Bronchial epithelial cell (primary cell): ENCODE results near the gene PPOX. TPM values are rescaled to one million over a fixed set of nuclear protein-coding genes. Genes with fewer than 3 reads are reported as not detected.

Experiments
- DNase-seq: peaks from one replicate; pipeline ENCODE4 v3.0.0-alpha.2; 2010; ENCODE audit warnings: low read depth
- FAIRE-seq: peaks from 2 replicates; lab custom pipeline; 2011; peaks lifted over from hg19 to GRCh38; lab: Jason Lieb, UNC
- H3K27me3 ChIP-seq: 2 replicates; pipeline ENCODE4 v1.5.1; 2011; ENCODE audit warnings: low read length; ENCODE audit not compliant: control insufficient read depth, insufficient read depth
- H3K36me3 ChIP-seq: 2 replicates; pipeline ENCODE4 v1.5.1; 2011; ENCODE audit warnings: low read length; ENCODE audit not compliant: control insufficient read depth, insufficient read depth
- H3K4me3 ChIP-seq: 2 replicates; pipeline ENCODE4 v1.5.1; 2011; ENCODE audit warnings: mild to moderate bottlenecking, low read depth, low read length, control low read depth
- CTCF ChIP-seq: IDR thresholded peaks from 2 replicates; pipeline ENCODE4 v1.5.1; 2011; ENCODE audit warnings: mild to moderate bottlenecking, moderate library complexity, low read length, control low read depth, inconsistent platforms; ENCODE audit not compliant: insufficient read depth, severe bottlenecking
- total RNA-seq: library from RNA; depleted of rRNA; stranded (reverse); fragments of >200 nt; gene quantifications from 2 replicates; pipeline ENCODE4 v1.2.1, GENCODE V29; 2014

PPOX gene
- total RNA-seq, 1 donor from 2014 or later, result 10.0 TPM

DNA sequence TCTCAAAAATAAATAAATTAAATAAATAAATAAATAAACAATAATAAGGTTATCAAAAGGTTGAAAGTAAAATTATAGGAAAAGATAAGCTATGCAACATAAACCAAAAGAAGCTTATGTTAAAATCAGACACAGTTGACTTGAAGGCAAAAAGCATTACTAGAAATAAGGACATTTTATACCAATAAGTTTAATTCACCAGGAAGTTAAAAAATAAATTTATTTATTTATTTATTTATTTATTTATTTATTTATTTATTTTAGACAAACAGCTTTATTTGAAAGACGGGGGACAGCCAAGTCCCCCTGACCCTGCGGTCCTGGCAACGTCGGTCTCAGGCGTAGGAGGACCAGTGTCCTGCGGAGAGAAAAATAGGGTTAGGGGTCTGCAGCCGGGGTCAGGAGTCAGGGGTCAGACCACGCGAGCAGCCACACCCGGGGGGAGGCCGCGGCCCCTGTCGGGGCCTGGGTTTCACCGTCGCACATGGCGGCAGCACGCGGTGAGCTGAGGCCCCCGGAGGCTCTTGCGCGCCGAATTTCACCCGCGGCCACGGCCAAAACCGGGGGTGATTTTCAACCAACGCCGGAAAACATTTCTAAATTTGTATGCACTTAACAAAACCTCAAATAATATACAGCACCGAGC, 25.3 kb upstream of the PPOX start:
- no peak for DNase-seq
- Histone ChIP-seq H3K36me3 (no peaks in the 10 kb centered on the region), H3K4me3 (no peak overlapping the region), H3K27me3 (no peaks in the 10 kb centered on the region)
- FAIRE-seq, result no peak
- no peak for TF ChIP-seq CTCF

GRCh38 chr1:161145832-161146231, 20.4 kb upstream of the PPOX start:
- DNase-seq (no peak), FAIRE-seq (no peak)
- Histone ChIP-seq H3K27me3 (no peaks in the 10 kb centered on the region), H3K4me3 (no peak overlapping the region), H3K36me3 (no peaks in the 10 kb centered on the region)
- no peak for TF ChIP-seq CTCF

DNA sequence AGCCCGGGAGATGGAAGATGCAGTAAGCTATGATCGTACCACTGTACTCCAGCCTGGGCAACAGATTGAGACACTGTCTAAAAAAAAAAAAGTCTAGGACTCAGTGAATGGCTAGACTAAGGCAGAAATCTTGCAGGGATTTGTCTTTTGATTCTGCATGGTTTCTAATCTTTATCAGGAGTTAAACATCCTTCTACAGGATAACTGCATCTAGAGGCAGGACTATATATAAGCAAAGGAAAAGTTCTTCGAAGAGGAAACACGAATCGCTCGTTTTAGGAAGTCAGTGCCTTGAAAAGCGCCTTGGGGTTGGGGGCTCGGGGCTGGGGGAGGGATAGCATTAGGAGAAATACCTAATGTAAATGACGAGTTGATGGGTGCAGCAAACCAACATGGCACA, 13.1 kb upstream of the PPOX start:
- no peak for DNase-seq
- peak overlapping the region; percentile 94 for H3K4me3 ChIP-seq

GRCh38 chr1:161153682-161154337, 12.4 kb upstream of the PPOX start, which contains the start of gene UFC1:
Gene UFC1 (plus strand): TSS chr1:161153978. CDS start chr1:161153998, 20 bp downstream.
- no peaks in the 10 kb centered on the region for H3K27me3 ChIP-seq
- H3K36me3 ChIP-seq, result peaks cover 3% of the 10 kb centered on the region
- FAIRE-seq, result no peak
- TF ChIP-seq CTCF, result no peak
- DNase-seq, result peak; percentile 83
- H3K4me3 ChIP-seq, result peak within 1 kb of the TSS; percentile 94

More for the DNA sequence above, 13.1 kb upstream of the PPOX start:
- FAIRE-seq, result no peak
- H3K36me3 ChIP-seq, result no peaks in the 10 kb centered on the region
- no peaks in the 10 kb centered on the region for H3K27me3 ChIP-seq
- TF ChIP-seq CTCF, result no peak

GRCh38 chr1:161157867-161158266, 8.4 kb upstream of the PPOX start:
- H3K4me3 ChIP-seq, result no peak overlapping the region
- FAIRE-seq (no peak), DNase-seq (no peak)
- no peak for TF ChIP-seq CTCF
- no peaks in the 10 kb centered on the region for H3K27me3 ChIP-seq
- H3K36me3 ChIP-seq, result peaks cover 16% of the 10 kb centered on the region
